HG03108 (cell line): ENCODE results near the gene THOC5.
"Not testable (repeated sequence)": the region's sequence is repeated elsewhere in the genome, so short reads cannot be mapped to it uniquely, and the experiment has no call there.

Experiments used
- ATAC-seq: cut with Tn5 transposase; IDR thresholded peaks from one replicate; pipeline ENCODE4 v1.9.1; 2021; ENCODE audit warnings: moderate library complexity; ENCODE audit not compliant: unreplicated experiment

Gene THOC5

GRCh38 chr22:29511126-29511862 lies 42.3 kb downstream of the THOC5 start:
- no peak for ATAC-seq

- ATAC-seq, result no peak
Measured at GRCh38 chr22:29510542-29510941, 43.0 kb downstream of the THOC5 start.

GRCh38 chr22:29509815-29510214 lies 43.7 kb downstream of the THOC5 start:
- ATAC-seq, result no peak

GRCh38 chr22:29509298-29509697 lies 44.3 kb downstream of the THOC5 start:
- ATAC-seq, result no peak

- no peak for ATAC-seq
Measured at GRCh38 chr22:29503811-29504372, 49.7 kb downstream of the THOC5 start.

GRCh38 chr22:29499852-29500251 lies 53.7 kb downstream of the THOC5 start:
- no peak for ATAC-seq

- no peak for ATAC-seq
Measured at GRCh38 chr22:29493636-29494035, 59.9 kb downstream of the THOC5 start.

- ATAC-seq, result no peak
Measured at GRCh38 chr22:29491012-29491411, 62.5 kb downstream of the THOC5 start.

- not testable (repeated sequence) for ATAC-seq
Measured at GRCh38 chr22:29489127-29489780, 64.3 kb downstream of the THOC5 start.

GRCh38 chr22:29487426-29487986 lies 66.1 kb downstream of the THOC5 start:
- ATAC-seq, result no peak

GRCh38 chr22:29485448-29485847 lies 68.1 kb downstream of the THOC5 start:
- no peak for ATAC-seq

- no peak for ATAC-seq
Measured at GRCh38 chr22:29484642-29485041, 68.9 kb downstream of the THOC5 start.

- ATAC-seq, result no peak
Measured at GRCh38 chr22:29483254-29483653, 70.3 kb downstream of the THOC5 start.

- no peak for ATAC-seq
Measured at GRCh38 chr22:29482726-29483125, 70.8 kb downstream of the THOC5 start.

GRCh38 chr22:29482253-29482652 lies 71.3 kb downstream of the THOC5 start:
- ATAC-seq, result no peak

- no peak for ATAC-seq
Measured at GRCh38 chr22:29481265-29482000, 72.1 kb downstream of the THOC5 start.

- ATAC-seq, result no peak
Measured at GRCh38 chr22:29480512-29481264, 72.9 kb downstream of the THOC5 start.

GRCh38 chr22:29480262-29480511 lies 73.4 kb downstream of the THOC5 start:
- no peak for ATAC-seq

- ATAC-seq, result no peak
Measured at GRCh38 chr22:29479417-29480261, 73.9 kb downstream of the THOC5 start, which contains the start of gene NEFH. Gene NEFH, plus strand, starts transcription at chr22:29480218. Its CDS starts 45 bp downstream, at chr22:29480263.
